GM12891 (cell line): ENCODE measurements around the gene BCL6.

Source experiments
- DNase-seq: peaks from one replicate; pipeline ENCODE4 v3.0.0; 2011; ENCODE audit warnings: low spot score; ENCODE audit not compliant: insufficient read length
- FAIRE-seq: peaks from 2 replicates; lab custom pipeline; 2011; peaks lifted over from hg19 to GRCh38; lab: Jason Lieb, UNC
- PAX5 ChIP-seq: IDR thresholded peaks from 2 replicates; pipeline ENCODE4 v1.6.1; 2011; ENCODE audit warnings: low read length, moderate library complexity, mild to moderate bottlenecking; ENCODE audit not compliant: insufficient read depth, severe bottlenecking
- POLR2A ChIP-seq: IDR thresholded peaks from 2 replicates; pipeline ENCODE4 v1.6.1; 2011; ENCODE audit warnings: low read depth, low read length, control low read depth
- POLR2AphosphoS5 ChIP-seq: IDR thresholded peaks from 2 replicates; pipeline ENCODE4 v1.6.1; 2011; ENCODE audit warnings: low read depth, low read length, control low read depth
- POU2F2 ChIP-seq: IDR thresholded peaks from 2 replicates; pipeline ENCODE4 v1.6.1; 2011; ENCODE audit warnings: low read depth, mild to moderate bottlenecking, control low read depth, low read length, moderate library complexity
- SPI1 ChIP-seq: IDR thresholded peaks from 2 replicates; pipeline ENCODE4 v1.6.1; 2011; ENCODE audit warnings: low read depth, low read length, control low read depth
- TAF1 ChIP-seq: IDR thresholded peaks from 2 replicates; pipeline ENCODE4 v1.6.1; 2011; ENCODE audit warnings: low read depth, low read length, control low read depth

BCL6 gene

DNA sequence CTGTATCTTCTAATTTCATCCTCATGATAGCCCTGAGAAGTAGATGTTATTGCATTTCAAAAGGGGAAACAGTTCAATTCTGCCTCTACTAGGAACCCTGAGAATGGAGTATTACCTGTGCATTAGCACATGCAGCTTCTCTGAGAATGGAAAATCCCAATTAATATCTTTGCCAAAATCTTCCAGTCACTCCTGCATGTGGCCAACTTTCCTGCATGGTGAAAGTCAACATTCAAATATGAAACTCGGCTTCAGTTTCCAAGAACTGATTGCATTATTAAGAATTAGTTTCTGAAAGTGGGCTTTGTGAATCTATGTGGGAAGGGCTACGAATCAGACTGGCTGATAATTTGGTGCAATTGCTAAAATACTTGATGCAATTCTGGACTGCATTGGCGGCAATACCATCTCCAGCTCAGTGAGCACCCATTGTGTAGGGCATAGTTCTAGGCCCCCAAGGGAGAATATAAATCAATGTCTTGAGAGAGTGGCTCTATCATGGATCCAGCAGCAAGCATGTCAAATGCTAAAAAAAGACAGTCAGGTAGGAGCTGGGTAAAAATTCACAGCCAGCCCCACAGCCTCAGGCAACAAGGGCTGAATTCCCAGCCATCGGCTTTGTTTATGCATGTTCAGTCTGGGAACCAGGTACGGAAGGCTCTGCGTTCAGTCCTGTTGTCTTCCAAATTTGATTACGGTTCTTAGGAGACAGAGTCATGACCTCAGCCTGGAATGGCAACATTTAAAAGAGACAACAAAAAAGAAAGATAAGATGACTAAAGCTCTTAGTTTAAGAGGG is 18.8 kb upstream of the BCL6 start:
- DNase-seq (no peak), FAIRE-seq (no peak)
- no peak for TF ChIP-seq POU2F2
- TF ChIP-seq POLR2AphosphoS5: no peak
- TF ChIP-seq SPI1: no peak
- no peak for TF ChIP-seq POLR2A
- no peak for TF ChIP-seq TAF1
- TF ChIP-seq PAX5: no peak

DNA sequence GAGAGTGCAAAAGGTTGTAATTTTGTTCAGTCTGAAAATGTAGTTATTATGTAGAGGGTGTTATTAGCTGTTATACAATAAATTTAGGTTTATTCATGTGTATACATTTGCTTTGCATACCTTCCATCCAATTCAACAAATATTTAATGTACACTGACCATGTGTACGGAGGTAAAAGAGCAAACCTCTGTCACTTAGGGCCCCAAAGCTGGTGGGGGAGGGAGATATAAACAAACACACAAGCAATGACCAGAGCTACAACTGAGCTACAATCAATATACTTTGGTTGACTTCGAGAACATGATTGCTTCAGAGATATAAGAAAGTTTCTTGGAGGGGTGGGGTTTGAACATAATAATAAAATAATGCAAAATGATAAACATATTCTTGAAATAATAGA is 17.5 kb upstream of the BCL6 start:
- TF ChIP-seq SPI1 (no peak), POLR2A (no peak), POU2F2 (no peak), PAX5 (no peak), TAF1 (no peak), POLR2AphosphoS5 (no peak)
- FAIRE-seq: no peak
- no peak for DNase-seq

DNA sequence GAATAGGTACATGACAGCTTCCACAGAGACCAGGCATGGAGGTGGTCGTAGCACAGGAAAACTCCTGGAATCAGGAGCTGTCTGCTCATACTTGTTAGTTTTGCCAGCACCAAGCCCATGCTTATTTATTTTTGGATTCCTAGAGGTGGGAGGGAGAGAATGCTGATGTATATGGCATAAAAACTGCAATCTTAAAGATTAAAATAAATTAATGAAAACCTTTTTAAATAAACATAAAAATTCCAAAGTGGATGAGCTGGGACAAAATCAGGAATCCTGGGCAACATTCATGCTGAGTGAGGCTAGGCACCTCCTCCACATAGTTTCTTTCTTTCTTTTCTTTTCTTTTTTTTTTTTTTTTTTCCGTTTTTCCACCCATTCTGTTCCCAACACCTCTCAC is 14.3 kb upstream of the BCL6 start:
- DNase-seq: no peak
- FAIRE-seq: no peak
- TF ChIP-seq SPI1 (no peak), POU2F2 (no peak), POLR2A (no peak)

DNA sequence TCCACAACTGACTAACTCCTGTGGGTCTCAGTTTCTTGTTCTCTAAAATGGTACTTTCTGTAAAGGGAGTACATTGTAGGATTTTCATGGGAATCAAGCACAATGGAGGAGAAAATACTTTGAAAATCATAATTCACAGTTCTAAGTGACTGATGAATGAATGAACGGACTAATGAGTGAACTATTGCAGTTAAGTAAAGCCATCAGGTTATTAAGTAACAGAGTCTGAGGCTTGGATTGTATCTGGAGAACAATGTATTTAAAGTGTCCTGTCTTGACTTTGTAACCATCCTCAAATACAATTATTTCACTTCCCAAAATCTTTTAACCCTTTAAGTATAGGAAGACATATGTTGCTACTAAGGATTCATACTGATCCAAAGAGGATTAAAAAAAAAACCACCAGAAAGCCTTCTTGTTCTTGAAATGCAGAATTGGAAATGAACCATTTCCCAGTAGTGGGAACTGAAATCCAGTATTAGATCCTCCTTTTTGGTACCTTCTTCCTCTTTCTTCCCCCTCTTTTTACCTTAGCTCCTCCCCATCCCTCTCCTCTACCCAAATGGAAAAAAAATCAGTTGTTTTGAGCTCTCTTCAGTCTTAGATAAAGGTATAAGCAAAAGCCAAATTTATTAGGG is 13.2 kb upstream of the BCL6 start:
- FAIRE-seq: no peak
- no peak for DNase-seq
- TF ChIP-seq POLR2AphosphoS5 (no peak), PAX5 (no peak), POU2F2 (no peak), SPI1 (no peak)

DNA sequence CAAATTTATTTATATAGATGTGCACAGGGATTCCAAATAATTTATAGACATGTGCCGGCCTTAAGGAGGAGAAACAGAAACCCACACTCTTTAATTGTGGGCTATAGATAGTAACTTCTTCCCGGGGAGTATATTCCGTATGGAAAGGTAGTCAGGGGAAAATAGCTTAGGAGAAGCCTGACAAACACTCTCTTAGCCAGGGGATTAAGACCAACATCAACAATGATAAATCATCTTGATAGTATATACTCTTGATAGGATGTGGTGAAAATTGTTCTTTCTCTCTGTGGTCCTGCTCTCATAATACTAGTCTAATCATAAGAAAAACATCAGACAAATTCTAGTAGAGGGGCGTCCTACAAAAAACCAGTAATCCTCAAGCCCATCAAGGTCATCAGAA is 8.2 kb upstream of the BCL6 start:
- FAIRE-seq (no peak), DNase-seq (no peak)
- TF ChIP-seq TAF1: no peak

DNA sequence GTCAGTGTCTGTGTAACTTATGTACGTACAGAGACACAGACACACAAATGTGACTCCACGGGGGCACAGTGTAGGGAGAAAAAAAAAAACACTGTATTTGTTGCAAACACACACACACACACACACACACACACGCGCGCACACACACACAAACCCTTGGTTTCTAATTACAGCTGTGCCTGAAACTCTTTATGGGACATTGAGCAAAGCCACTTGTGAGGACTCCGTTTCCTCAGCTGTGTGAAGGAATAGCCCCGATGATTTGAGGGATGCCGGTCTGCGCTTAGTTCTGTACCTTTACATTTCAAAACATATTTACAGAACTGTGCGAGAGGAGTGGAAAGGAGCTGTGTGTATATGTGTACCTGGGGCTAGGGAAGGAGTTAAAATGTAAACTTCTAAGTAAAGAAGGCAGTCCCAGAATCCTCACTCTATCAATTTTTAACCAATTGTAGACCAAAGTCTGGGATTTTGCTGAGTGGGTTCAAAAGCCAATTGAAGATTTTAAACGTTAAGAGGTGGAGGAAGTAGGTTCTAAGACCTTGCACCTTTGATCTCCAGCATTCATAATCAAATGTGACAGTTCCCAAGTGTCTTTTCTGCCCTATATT is 5.3 kb upstream of the BCL6 start:
- FAIRE-seq (no peak), DNase-seq (no peak)
- TF ChIP-seq POLR2A (no peak), SPI1 (no peak), POLR2AphosphoS5 (no peak), POU2F2 (no peak)

DNA sequence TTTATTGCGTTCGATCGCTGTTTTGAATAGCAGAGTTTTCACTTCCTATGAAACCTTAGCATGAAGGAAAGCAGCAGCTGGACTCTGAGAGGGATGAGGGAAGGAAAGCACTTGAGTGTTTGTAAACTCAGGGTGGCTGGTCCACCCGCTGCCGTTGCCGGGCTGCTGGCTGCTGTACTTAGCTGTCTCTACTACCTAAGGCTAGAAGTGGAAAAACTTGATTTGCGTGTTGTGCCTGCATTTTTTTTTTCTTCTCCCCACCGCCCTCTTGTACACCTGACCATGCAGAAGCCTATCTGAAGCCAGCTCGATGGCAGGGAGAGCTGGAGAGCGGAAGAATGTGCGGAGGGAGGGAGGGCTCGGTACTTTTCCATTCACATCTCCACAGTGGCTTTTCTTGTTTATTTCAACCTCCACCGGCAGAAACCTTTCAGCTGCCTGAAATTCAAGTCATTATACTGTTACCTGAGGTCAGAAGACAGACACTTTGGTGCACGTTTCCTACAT is 4.8 kb upstream of the BCL6 start:
- no peak for TF ChIP-seq POU2F2
- peak; percentile 55; the same call in 1 of the 2 replicates for TF ChIP-seq SPI1
- TF ChIP-seq PAX5: no peak
- TF ChIP-seq POLR2AphosphoS5: no peak
- DNase-seq (no peak), FAIRE-seq (no peak)

DNA sequence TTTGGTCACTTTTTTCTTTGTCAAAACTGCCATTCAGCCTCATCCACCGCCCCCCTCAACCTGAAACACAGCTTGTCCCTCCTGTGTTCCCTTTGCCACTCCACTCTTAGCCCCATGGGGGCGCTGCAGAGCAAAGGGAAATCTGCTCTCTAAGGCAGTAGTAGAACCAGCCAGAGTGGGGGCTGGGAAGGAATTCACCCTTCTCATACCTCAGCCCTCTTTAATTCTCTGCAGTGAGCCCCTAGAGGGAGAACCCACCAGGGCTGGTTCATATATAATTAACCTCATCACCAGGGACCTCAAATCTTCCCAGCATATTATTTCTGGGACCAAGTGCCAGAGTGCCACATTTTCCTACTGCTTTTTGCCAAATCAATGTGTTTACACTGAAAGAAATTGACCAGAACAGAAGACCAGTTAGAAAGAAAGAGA is 2.8 kb upstream of the BCL6 start:
- no peak for DNase-seq
- no peak for TF ChIP-seq POLR2A
- no peak for TF ChIP-seq POLR2AphosphoS5
- no peak for TF ChIP-seq SPI1
- TF ChIP-seq POU2F2: no peak
- TF ChIP-seq PAX5: no peak
- no peak for TF ChIP-seq TAF1
- FAIRE-seq: peak; percentile 87

DNA sequence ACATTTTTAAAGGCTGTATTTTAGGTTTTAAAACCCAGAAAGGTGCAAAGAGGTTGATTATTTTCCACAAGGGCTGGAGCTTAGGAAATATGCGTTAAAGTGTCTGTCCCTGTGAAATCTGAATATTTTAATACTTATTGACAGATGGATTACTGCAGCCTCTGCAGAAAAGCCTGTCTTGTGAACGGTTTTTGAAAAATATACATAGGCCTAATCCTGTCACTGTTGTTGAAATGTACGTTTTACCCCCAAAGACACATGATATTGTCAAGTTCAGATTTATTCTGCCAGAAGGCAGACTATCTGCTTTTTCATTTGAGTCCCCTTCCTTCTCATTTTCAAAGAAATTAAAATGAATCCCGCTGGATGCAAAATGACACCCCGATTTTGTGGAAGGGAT is 2.2 kb upstream of the BCL6 start:
- TF ChIP-seq POU2F2 (no peak), PAX5 (no peak), POLR2AphosphoS5 (no peak), POLR2A (no peak), TAF1 (no peak), SPI1 (no peak)
- no peak for FAIRE-seq
- no peak for DNase-seq

DNA sequence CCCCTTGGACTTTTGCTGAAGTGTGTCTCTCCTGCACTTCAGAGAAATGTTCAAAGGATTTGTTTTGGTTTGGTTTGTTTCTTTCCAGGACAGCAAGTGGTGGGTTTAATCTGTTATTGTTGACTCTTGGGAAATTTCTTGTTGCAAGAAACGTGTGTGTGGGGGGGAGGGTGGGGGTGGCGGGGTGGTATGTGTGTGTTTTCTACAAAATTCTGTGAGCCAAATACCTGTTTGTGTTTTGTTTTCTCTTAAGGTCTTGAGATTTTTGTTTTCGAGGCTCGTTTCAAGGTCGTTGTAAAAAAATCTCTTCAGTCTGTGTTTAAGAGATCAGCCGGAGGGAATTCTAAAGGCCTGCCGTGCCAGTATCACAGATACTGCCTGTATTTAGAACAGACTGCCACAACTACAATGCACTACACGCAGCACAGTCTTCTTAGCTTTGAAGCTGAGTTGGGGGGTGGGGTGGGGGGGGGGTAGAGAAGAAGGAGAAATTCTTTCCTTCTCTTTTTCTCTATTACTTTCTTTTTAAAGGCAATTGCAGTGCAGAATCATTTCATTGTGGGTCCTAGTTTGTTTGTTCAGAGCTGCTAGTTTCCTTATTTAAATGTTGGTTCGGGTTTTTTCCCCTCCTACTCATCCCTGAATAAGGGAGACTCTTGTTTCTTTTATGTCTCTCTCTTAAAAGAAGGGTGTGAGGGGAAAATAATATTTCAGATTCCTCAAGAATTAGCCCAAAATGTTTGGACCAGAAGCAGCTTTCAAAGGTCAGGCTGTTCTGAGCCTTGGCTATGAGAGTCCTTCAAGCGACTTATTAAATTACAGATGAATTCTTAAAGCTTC is 1.4 kb upstream of the BCL6 start:
- FAIRE-seq (no peak), DNase-seq (no peak)
- no peak for TF ChIP-seq POLR2AphosphoS5
- TF ChIP-seq POU2F2: no peak
- TF ChIP-seq SPI1: no peak
- TF ChIP-seq TAF1: no peak
- no peak for TF ChIP-seq POLR2A
- TF ChIP-seq PAX5: no peak
